ENCODE measurements around the gene CDC42BPA.

DNA sequence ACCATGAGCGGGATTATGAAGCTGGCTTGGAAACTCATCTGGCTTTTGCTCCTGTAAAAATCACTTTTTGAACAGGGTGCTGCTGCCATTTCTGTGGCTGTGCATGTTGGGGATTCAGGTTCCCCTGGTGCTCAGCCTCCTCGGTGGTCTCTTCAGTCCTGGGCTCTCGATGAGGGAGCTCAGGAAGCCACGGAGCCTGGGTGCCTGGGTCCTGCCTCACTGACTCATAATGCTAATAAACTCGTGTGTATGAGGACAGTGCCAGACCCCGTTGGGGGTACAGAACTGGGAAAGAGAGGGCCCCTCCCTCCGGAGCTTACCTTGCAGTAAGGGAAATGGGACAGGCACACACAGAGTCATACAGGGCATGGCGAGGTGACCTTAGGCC lies 372.4 kb downstream of the CDC42BPA start:
- TF ChIP-seq EZH2 (IDR thresholded peaks at IDR 0.05; ENCODE audit: borderline replicate concordance, low read length) (no peak), CTCF (conservative IDR thresholded peaks at IDR 0.05 in 1 of 2, IDR thresholded peaks at IDR 0.05 in 1 of 2; ENCODE audit: extremely low read depth in 1 of 2, insufficient read depth in 1 of 2, low read depth in 1 of 2, low read length in 2 of 2) (no peak)

Measured in mammary epithelial cell (primary cell).